Esophagus muscularis mucosa (tissue), 4 donors: ENCODE data around the gene NTSR1. TPM values are rescaled to one million over a fixed set of nuclear protein-coding genes. Genes with fewer than 3 reads are reported as not detected.

Experiments
- DNase-seq: peaks from one replicate; pipeline ENCODE4 v3.0.0-alpha.2; 2017; ENCODE audit errors: extremely low spot score
- H3K27ac ChIP-seq, 4 donors: fragments of 200-600 bp; sonication (generic); replicated peaks in 1 of 4; 1 replicate in 3 of 4; 2 replicates in 1 of 4; pipeline ENCODE4 v1.5.1; 2016 to 2019; ENCODE audit warnings: mild to moderate bottlenecking in 1 of 4
- H3K27me3 ChIP-seq, 4 donors: fragments of 200-600 bp; sonication (generic); one replicate each; pipeline versions ENCODE4 v1.5.1 to v1.6.0; 2016 to 2019
- H3K36me3 ChIP-seq, 4 donors: fragments of 200-600 bp; sonication (generic); one replicate each; pipeline ENCODE4 v1.5.1; 2016 to 2019
- H3K4me1 ChIP-seq, 4 donors: fragments of 200-600 bp; sonication (generic); one replicate each; pipeline ENCODE4 v1.5.1; 2016 to 2019
- H3K4me3 ChIP-seq, 4 donors: fragments of 200-600 bp; sonication (generic); 1 replicate in 2 of 4; 2 replicates in 2 of 4; pipeline ENCODE4 v1.5.1; 2016 to 2019; ENCODE audit warnings: mild to moderate bottlenecking in 4 of 4, moderate library complexity in 1 of 4
- H3K9me3 ChIP-seq, 4 donors: fragments of 200-600 bp; sonication (generic); 1 replicate in 3 of 4; 2 replicates in 1 of 4; pipeline ENCODE4 v1.5.1; 2016 to 2019
- EP300 ChIP-seq: sonication (generic); formaldehyde crosslinking; IDR thresholded peaks from one replicate; pipeline ENCODE4 v1.6.1; 2017; ENCODE audit warnings: antibody characterized with exemption
- POLR2A ChIP-seq: fragments of 450-650 bp; IDR thresholded peaks from one replicate; pipeline ENCODE4 v1.6.1; 2017; ENCODE audit warnings: antibody characterized with exemption, moderate library complexity, mild to moderate bottlenecking, low read depth
- POLR2AphosphoS5 ChIP-seq, 2 donors: sonication (generic); formaldehyde crosslinking; IDR thresholded peaks; one replicate each; pipeline ENCODE4 v1.6.1; 2017; ENCODE audit warnings: antibody characterized with exemption in 2 of 2
- WGBS: methylation state at CpG from one replicate; pipeline ENCODE4 v1.1.5; 2018; 5-methylcytosine and 5-hydroxymethylcytosine counted together
- intact Hi-C: fragments of 100-400 bp; cut with DNase I; formaldehyde crosslinking; loops from one replicate; pipeline ENCODE4 v1.15.1; 2023
- total RNA-seq, 4 donors: library from RNA; depleted of rRNA; stranded (reverse); fragments of >200 nt; gene quantifications; one replicate each; pipeline versions ENCODE4 v1.1.0 to v1.2.1, GENCODE V29; 2016
- TF ChIP-seq, protein P1 (sequence below), 3 experiments: fragments of 200-600 bp in 2 of 3; fragments of 450-650 bp in 1 of 3; sonication (generic) in 2 of 3; IDR thresholded peaks; one replicate each; pipeline ENCODE4 v1.5.1; 2017 to 2019; ENCODE audit warnings: antibody characterized with exemption in 3 of 3, mild to moderate bottlenecking in 2 of 3, moderate library complexity in 1 of 3

Gene NTSR1
- total RNA-seq, 4 donors from 2014 or later: 0.42 to 1.6 (median 0.80) TPM

GRCh38 chr20:62774762-62775161 lies 66.1 kb downstream of the NTSR1 start:
- 63% methylated on average over 7 of the region's 8 CpGs for WGBS
- Histone ChIP-seq H3K4me3 (no peak overlapping the region), H3K36me3 (no peaks in the 10 kb centered on the region), H3K4me1 (peaks cover 2 to 15% (median 13%) of the 10 kb centered on the region in 4 donors), H3K9me3 (no peaks in the 10 kb centered on the region), H3K27ac (no peak overlapping the region), H3K27me3 (peaks cover 0 to 68% (median 0%) of the 10 kb centered on the region in 4 donors)
- intact Hi-C loops: no loop called here
- TF ChIP-seq POLR2A (no peak), EP300 (no peak), POLR2AphosphoS5 (IDR thresholded peaks at IDR 0.05) (no peak)
- TF ChIP-seq, protein P1, sequence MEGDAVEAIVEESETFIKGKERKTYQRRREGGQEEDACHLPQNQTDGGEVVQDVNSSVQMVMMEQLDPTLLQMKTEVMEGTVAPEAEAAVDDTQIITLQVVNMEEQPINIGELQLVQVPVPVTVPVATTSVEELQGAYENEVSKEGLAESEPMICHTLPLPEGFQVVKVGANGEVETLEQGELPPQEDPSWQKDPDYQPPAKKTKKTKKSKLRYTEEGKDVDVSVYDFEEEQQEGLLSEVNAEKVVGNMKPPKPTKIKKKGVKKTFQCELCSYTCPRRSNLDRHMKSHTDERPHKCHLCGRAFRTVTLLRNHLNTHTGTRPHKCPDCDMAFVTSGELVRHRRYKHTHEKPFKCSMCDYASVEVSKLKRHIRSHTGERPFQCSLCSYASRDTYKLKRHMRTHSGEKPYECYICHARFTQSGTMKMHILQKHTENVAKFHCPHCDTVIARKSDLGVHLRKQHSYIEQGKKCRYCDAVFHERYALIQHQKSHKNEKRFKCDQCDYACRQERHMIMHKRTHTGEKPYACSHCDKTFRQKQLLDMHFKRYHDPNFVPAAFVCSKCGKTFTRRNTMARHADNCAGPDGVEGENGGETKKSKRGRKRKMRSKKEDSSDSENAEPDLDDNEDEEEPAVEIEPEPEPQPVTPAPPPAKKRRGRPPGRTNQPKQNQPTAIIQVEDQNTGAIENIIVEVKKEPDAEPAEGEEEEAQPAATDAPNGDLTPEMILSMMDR (IDR thresholded peaks at IDR 0.05): no peak
- DNase-seq: no peak

DNA sequence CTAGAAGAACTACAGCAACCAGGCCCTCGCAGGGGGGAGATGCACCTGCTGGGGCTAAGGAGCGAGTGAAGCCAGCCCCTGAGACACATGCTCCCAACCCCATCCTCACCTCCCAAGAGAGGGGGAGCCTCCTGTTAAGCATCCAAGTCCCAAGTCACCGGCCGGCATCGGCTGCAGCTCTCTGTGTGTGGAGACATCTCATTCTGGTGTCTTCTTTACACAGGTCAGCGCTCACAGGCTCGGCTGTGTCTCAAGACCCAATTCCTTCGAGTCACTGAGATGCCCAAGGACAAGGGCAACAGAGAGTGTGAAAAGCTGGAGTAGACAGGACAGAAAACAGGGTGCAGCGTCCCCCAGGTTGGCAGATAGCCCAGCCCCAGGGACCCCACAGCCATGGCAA lies 66.6 kb downstream of the NTSR1 start:
- H3K36me3 ChIP-seq: no peaks in the 10 kb centered on the region
- DNase-seq: no peak
- no peak for TF ChIP-seq POLR2AphosphoS5 (IDR thresholded peaks at IDR 0.05)
- H3K4me1 ChIP-seq: peaks cover 2 to 15% (median 13%) of the 10 kb centered on the region in 4 donors
- peaks cover 0 to 72% (median 0%) of the 10 kb centered on the region in 4 donors for H3K27me3 ChIP-seq
- intact Hi-C loops: no loop called here
- no peaks in the 10 kb centered on the region for H3K9me3 ChIP-seq
- H3K4me3 ChIP-seq: no peak overlapping the region
- H3K27ac ChIP-seq: no peak overlapping the region
- WGBS: 92% methylated on average over 2 of the region's 9 CpGs

- no peak overlapping the region for H3K4me3 ChIP-seq
- H3K36me3 ChIP-seq: no peaks in the 10 kb centered on the region
- DNase-seq: no peak
- intact Hi-C loops: no loop called here
- peaks cover 0 to 71% (median 0%) of the 10 kb centered on the region in 4 donors for H3K27me3 ChIP-seq
- peaks cover 2 to 15% (median 13%) of the 10 kb centered on the region in 4 donors for H3K4me1 ChIP-seq
- no peak for TF ChIP-seq POLR2A
- no peak for TF ChIP-seq EP300
- TF ChIP-seq POLR2AphosphoS5 (IDR thresholded peaks at IDR 0.05): no peak
- TF ChIP-seq, protein P1 (IDR thresholded peaks at IDR 0.05): no peak
- 93% methylated on average over 20 of the region's 24 CpGs for WGBS
- H3K27ac ChIP-seq: no peak overlapping the region
- no peaks in the 10 kb centered on the region for H3K9me3 ChIP-seq
These were observed 67.5 kb downstream of the NTSR1 start for GRCh38 chr20:62776035-62776691.

DNA sequence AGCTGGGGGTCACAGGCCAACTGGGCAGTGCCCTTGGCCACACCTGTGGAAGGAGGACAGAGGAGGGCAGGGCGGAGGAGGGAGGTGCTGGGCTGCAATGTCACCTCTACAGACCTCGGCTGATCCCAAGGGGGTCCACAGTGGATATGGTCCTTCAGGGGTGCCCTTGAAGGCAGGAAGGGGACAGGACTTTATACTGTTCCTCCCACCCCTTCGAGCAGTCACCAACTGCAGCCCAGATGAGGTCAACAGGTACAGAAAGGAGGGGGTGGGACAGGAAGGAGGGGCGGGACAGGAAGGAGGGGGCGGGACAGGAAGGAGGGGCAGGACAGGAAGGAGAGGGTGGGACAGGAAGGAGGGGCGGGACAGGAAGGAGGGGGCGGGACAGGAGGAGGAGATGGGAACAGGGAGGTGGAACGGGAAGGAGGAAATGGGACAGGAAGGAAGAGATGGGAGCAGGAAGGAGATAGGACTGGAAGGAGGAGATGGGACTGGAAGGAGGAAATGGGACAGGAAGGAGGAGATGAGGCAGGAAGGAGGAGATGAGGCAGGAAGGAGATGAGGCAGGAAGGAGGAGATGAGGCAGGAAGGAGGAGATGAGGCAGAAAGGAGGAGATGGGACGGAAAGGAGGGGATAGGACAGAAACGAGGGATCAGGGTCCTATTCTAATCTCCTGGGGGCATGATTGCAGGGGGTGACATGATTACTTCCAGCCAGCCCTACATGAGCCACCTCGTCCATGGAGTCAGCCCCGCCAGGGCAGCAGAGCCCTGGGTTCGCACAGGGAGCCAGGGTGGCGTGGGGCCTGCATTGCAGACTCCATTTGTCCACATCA lies 68.3 kb downstream of the NTSR1 start:
- peaks cover 2 to 15% (median 13%) of the 10 kb centered on the region in 4 donors for H3K4me1 ChIP-seq
- no peak overlapping the region for H3K27ac ChIP-seq
- TF ChIP-seq EP300 (no peak), POLR2A (no peak), POLR2AphosphoS5 (IDR thresholded peaks at IDR 0.05) (no peak)
- TF ChIP-seq, protein P1 (IDR thresholded peaks at IDR 0.05): no peak
- H3K27me3 ChIP-seq: peaks cover 0 to 65% (median 0%) of the 10 kb centered on the region in 4 donors
- H3K4me3 ChIP-seq: no peak overlapping the region
- intact Hi-C loops: no loop called here
- no peak for DNase-seq
- no peaks in the 10 kb centered on the region for H3K9me3 ChIP-seq
- H3K36me3 ChIP-seq: no peaks in the 10 kb centered on the region
- WGBS: 65% methylated on average over 12 of the region's 14 CpGs

DNA sequence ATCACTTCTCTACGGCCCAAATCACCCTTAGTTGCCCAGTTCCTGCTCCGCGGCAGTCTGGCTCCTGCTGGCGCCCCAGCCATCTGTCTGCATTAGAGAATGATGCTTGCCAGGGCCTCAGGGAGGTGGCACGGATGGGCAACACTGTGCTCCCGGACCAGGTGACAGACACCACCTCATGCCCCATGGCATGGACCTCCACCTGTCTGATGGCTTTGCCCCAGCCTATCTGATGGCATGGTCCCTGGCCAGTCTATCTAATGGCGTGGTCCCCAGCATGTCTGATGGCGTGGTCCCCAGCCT lies 68.8 kb downstream of the NTSR1 start:
- DNase-seq: no peak
- H3K27me3 ChIP-seq: peaks cover 0 to 60% (median 0%) of the 10 kb centered on the region in 4 donors
- H3K4me3 ChIP-seq: no peak overlapping the region
- intact Hi-C loops: no loop called here
- TF ChIP-seq, protein P1 (IDR thresholded peaks at IDR 0.05): no peak
- TF ChIP-seq POLR2AphosphoS5 (IDR thresholded peaks at IDR 0.05): no peak
- TF ChIP-seq POLR2A: no peak
- TF ChIP-seq EP300: no peak
- H3K36me3 ChIP-seq: no peaks in the 10 kb centered on the region
- WGBS: 88% methylated on average over 7 of the region's 8 CpGs
- H3K27ac ChIP-seq: no peak overlapping the region
- no peaks in the 10 kb centered on the region for H3K9me3 ChIP-seq
- H3K4me1 ChIP-seq: peaks cover 2 to 15% (median 13%) of the 10 kb centered on the region in 4 donors
